GM12878 (cell line): ENCODE data around the gene STON2.

Source experiments
- CTCF ChIP-seq, 3 experiments: IDR thresholded peaks in 2 of 3; conservative IDR thresholded peaks in 1 of 3; 2 replicates each; pipeline ENCODE4 v1.5.1; 2011; ENCODE audit warnings: low read depth in 3 of 3, low read length in 3 of 3, mild to moderate bottlenecking in 3 of 3, control low read depth in 2 of 3, moderate library complexity in 2 of 3, inconsistent platforms in 1 of 3, mixed read lengths in 1 of 3; ENCODE audit not compliant: control insufficient read depth in 2 of 3, insufficient read depth in 1 of 3; ENCODE audit errors: extremely low read depth in 1 of 3
- IKZF1 ChIP-seq: fragments of 450-650 bp; conservative IDR thresholded peaks from 2 replicates; pipeline ENCODE4 v1.6.1; 2017; ENCODE audit warnings: antibody characterized with exemption, mild to moderate bottlenecking
- MXI1 ChIP-seq: fragments of 150-350 bp; IDR thresholded peaks from 2 replicates; pipeline ENCODE4 v1.6.1; 2011; ENCODE audit warnings: low read depth, mild to moderate bottlenecking, inconsistent platforms, low read length, improper control_type of control experiment
- POLR2A ChIP-seq: IDR thresholded peaks from 2 replicates; pipeline ENCODE4 v1.6.1; 2011; ENCODE audit warnings: low read depth, mild to moderate bottlenecking, low read length
- SREBF1 ChIP-seq: IDR thresholded peaks from 2 replicates; pipeline ENCODE4 v1.6.1; 2012; ENCODE audit warnings: mild to moderate bottlenecking, low read length
- TAF1 ChIP-seq: IDR thresholded peaks from 2 replicates; pipeline ENCODE4 v1.6.1; 2011; ENCODE audit warnings: mild to moderate bottlenecking, low read depth, low read length, borderline replicate concordance
- TF ChIP-seq, protein P1 (sequence below): fragments of 450-650 bp; IDR thresholded peaks from 2 replicates; pipeline ENCODE4 v1.6.1; 2017; ENCODE audit warnings: mild to moderate bottlenecking, moderate library complexity
- TF ChIP-seq, protein P2 (sequence below): fragments of 450-650 bp; IDR thresholded peaks from 2 replicates; pipeline ENCODE4 v1.6.1; 2014; ENCODE audit warnings: mild to moderate bottlenecking

- TF ChIP-seq, protein P1, sequence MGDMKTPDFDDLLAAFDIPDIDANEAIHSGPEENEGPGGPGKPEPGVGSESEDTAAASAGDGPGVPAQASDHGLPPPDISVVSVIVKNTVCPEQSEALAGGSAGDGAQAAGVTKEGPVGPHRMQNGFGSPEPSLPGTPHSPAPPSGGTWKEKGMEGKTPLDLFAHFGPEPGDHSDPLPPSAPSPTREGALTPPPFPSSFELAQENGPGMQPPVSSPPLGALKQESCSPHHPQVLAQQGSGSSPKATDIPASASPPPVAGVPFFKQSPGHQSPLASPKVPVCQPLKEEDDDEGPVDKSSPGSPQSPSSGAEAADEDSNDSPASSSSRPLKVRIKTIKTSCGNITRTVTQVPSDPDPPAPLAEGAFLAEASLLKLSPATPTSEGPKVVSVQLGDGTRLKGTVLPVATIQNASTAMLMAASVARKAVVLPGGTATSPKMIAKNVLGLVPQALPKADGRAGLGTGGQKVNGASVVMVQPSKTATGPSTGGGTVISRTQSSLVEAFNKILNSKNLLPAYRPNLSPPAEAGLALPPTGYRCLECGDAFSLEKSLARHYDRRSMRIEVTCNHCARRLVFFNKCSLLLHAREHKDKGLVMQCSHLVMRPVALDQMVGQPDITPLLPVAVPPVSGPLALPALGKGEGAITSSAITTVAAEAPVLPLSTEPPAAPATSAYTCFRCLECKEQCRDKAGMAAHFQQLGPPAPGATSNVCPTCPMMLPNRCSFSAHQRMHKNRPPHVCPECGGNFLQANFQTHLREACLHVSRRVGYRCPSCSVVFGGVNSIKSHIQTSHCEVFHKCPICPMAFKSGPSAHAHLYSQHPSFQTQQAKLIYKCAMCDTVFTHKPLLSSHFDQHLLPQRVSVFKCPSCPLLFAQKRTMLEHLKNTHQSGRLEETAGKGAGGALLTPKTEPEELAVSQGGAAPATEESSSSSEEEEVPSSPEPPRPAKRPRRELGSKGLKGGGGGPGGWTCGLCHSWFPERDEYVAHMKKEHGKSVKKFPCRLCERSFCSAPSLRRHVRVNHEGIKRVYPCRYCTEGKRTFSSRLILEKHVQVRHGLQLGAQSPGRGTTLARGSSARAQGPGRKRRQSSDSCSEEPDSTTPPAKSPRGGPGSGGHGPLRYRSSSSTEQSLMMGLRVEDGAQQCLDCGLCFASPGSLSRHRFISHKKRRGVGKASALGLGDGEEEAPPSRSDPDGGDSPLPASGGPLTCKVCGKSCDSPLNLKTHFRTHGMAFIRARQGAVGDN, result no peak
- TF ChIP-seq CTCF (IDR thresholded peaks at IDR 0.05 in 2 of 3, conservative IDR thresholded peaks at IDR 0.05 in 1 of 3; ENCODE audit: control insufficient read depth in 2 of 3, extremely low read depth in 1 of 3, insufficient read depth in 1 of 3, low read depth in 3 of 3, low read length in 3 of 3) (no peak), TAF1 (no peak), SREBF1 (no peak), POLR2A (no peak), MXI1 (no peak), IKZF1 (no peak)
- TF ChIP-seq, protein P2, sequence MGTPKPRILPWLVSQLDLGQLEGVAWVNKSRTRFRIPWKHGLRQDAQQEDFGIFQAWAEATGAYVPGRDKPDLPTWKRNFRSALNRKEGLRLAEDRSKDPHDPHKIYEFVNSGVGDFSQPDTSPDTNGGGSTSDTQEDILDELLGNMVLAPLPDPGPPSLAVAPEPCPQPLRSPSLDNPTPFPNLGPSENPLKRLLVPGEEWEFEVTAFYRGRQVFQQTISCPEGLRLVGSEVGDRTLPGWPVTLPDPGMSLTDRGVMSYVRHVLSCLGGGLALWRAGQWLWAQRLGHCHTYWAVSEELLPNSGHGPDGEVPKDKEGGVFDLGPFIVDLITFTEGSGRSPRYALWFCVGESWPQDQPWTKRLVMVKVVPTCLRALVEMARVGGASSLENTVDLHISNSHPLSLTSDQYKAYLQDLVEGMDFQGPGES, result no peak
These were observed 85.5 kb downstream of the STON2 start for GRCh38 chr14:81314443-81315175.
